A549 (cell line): ENCODE measurements around the gene WNT11.

Source experiments
- CEBPB ChIP-seq, 2 experiments: fragments of >200 bp in 1 of 2; sonication (Bioruptor Twin) in 1 of 2; formaldehyde crosslinking in 1 of 2; IDR thresholded peaks; 2 replicates each; pipeline ENCODE4 v1.6.1; 2012 to 2016
- CTCF ChIP-seq: fragments of >200 bp; sonication (Bioruptor Twin); formaldehyde crosslinking; IDR thresholded peaks from 3 replicates; pipeline ENCODE4 v1.5.1; 2016
- EP300 ChIP-seq, 2 experiments: fragments of >200 bp; sonication (Bioruptor Twin); formaldehyde crosslinking; IDR thresholded peaks; 2 replicates in 1 of 2; 3 replicates in 1 of 2; pipeline ENCODE4 v1.6.1; 2016 to 2017
- FOSL2 ChIP-seq, 2 experiments: fragments of 450-650 bp in 1 of 2; fragments of >200 bp in 1 of 2; sonication (Bioruptor Twin) in 1 of 2; formaldehyde crosslinking; IDR thresholded peaks; 2 replicates each; pipeline versions ENCODE4 v1.5.0 to v1.6.1; 2016 to 2020; ENCODE audit warnings: mild to moderate bottlenecking in 1 of 2, moderate library complexity in 1 of 2
- HMGXB4 ChIP-seq: fragments of 250-450 bp; sonication (Bioruptor Pico); IDR thresholded peaks from 2 replicates; pipeline ENCODE4 v1.5.0; 2021; ENCODE audit warnings: mild to moderate bottlenecking, moderate library complexity, borderline replicate concordance
- JUNB ChIP-seq: fragments of >200 bp; sonication (Bioruptor Twin); formaldehyde crosslinking; IDR thresholded peaks from 2 replicates; pipeline ENCODE4 v1.6.1; 2016
- MAFK ChIP-seq: fragments of 450-650 bp; IDR thresholded peaks from 2 replicates; pipeline ENCODE4 v1.6.1; 2014; ENCODE audit not compliant: partially characterized antibody
- POLR2A ChIP-seq: IDR thresholded peaks from 2 replicates; pipeline ENCODE4 v1.6.1; 2012; ENCODE audit warnings: mild to moderate bottlenecking, low read length
- RAD21 ChIP-seq, 2 experiments: fragments of >200 bp in 1 of 2; sonication (Bioruptor Twin) in 1 of 2; formaldehyde crosslinking in 1 of 2; IDR thresholded peaks in 1 of 2; conservative IDR thresholded peaks in 1 of 2; 2 replicates in 1 of 2; 3 replicates in 1 of 2; pipeline ENCODE4 v1.6.1; 2012 to 2018; ENCODE audit warnings: inconsistent platforms in 1 of 2
- SMC3 ChIP-seq: fragments of >200 bp; sonication (Bioruptor Twin); formaldehyde crosslinking; IDR thresholded peaks from 3 replicates; pipeline ENCODE4 v1.6.1; 2018; ENCODE audit warnings: inconsistent platforms
- USF2 ChIP-seq: fragments of 450-650 bp; IDR thresholded peaks from 2 replicates; pipeline ENCODE4 v1.6.1; 2014; ENCODE audit warnings: antibody characterized with exemption
- ZFP36 ChIP-seq: fragments of 450-650 bp; IDR thresholded peaks from 2 replicates; pipeline ENCODE4 v1.6.1; 2014; ENCODE audit warnings: borderline replicate concordance; ENCODE audit not compliant: partially characterized antibody
- ZSCAN20 ChIP-seq: fragments of 250-450 bp; sonication (Bioruptor Pico); IDR thresholded peaks from 2 replicates; pipeline ENCODE4 v1.8.0; 2022; ENCODE audit warnings: mild to moderate bottlenecking, moderate library complexity

DNA sequence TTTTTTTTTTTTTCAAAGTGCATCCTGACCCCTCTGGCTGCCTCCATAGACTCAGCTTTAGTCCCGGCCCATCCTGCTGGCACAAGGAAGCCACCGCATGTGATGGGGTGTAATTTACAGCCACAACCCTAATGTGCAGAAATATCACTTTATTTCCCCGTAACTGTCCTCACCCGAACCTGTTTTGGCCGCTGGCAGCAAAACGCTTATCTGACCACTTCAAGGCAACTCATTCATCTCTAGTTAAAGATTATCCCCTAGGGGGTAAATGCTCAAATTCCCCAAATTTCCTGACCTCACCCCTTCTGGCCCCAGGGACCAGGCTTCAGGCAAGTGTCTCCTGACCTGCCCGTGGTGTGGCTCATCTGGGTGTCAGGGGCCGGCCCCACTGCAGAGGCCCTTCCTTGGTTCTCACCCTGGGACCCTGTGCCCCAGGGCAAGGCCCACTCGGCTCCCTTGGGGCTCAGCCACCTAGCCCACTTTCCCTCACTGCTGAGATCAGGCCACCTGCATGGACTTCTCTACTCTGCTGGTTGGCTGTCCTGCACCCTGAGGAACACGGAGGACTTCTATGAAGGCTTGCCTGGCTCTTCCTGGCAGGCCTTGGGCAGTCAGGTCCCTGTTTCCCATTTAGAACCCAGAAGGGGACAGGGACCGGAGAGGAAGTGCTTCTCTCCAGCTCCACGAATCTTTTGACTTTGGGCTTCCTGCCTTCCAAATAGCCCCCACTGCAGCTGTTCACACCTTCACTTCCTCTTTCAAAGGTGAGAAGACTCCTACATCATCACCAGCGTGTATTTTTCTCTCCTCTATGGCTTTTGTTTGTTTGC, 53.3 kb downstream of the WNT11 start:
- TF ChIP-seq CTCF (no peak), USF2 (no peak), POLR2A (no peak), JUNB (no peak), SMC3 (no peak), EP300 (IDR thresholded peaks at IDR 0.05) (no peak), FOSL2 (IDR thresholded peaks at IDR 0.05) (no peak), FOSL2 (CRISPR knock-in tag; IDR thresholded peaks at IDR 0.05) (no peak), MAFK (no peak), ZSCAN20 (CRISPR knock-in tag) (no peak), HMGXB4 (CRISPR knock-in tag) (no peak), RAD21 (conservative IDR thresholded peaks at IDR 0.05 in 1 of 2, IDR thresholded peaks at IDR 0.05 in 1 of 2) (no peak), ZFP36 (no peak), CEBPB (IDR thresholded peaks at IDR 0.05) (no peak)
